Measurements from ENCODE around the gene FBN1. TPM values are rescaled to one million over a fixed set of nuclear protein-coding genes. Genes with fewer than 3 reads are reported as not detected.
A peak's percentile ranks its signal among the peaks of the same experiment; 100 is the strongest.

Gene FBN1
- total RNA-seq, 4 donors from 2014 or later: 3.9 to 87.0 (median 23.4) TPM

GRCh38 chr15:48402427-48403177 lies 242.9 kb downstream of the FBN1 start:
- WGBS, 2 donors: 50 to 59% methylated on average over 6 of the region's 6 CpGs
- Histone ChIP-seq H3K4me1 (peaks cover 0 to 11% (median 6%) of the 10 kb centered on the region in 3 donors), H3K9me3 (no peaks in the 10 kb centered on the region), H3K36me3 (no peaks in the 10 kb centered on the region), H3K4me3 (no peak overlapping the region), H3K27ac (no peak overlapping the region), H3K27me3 (no peaks in the 10 kb centered on the region)
- TF ChIP-seq CTCF (IDR thresholded peaks at IDR 0.05) (no peak), POLR2A (IDR thresholded peaks at IDR 0.05) (no peak)
- no peak for DNase-seq
- intact Hi-C loops (cut with DNase I): no loop called here

DNA sequence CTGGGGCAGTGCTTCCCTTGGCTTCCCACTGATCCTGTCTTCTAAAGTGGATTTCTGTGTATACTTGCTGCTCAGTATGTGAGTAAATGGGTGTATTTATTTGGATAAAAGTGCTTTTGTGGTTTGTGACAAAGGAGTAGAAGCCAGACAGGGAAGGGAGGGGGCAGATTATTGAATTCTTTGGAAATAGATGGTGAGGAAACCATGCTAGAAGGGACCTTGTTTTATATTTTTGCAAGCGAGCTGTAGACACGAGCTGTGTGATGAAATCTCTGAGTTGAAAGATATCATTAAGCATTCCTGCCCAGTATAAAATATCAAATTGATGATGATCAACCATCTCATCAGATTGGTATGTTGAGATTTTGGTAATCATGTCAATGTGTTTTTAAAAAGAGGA lies 245.4 kb downstream of the FBN1 start:
- Histone ChIP-seq H3K36me3 (no peaks in the 10 kb centered on the region), H3K27me3 (no peaks in the 10 kb centered on the region), H3K4me1 (peaks cover 8 to 24% (median 8%) of the 10 kb centered on the region in 3 donors), H3K4me3 (no peak overlapping the region), H3K27ac (peak overlapping the region in 2 of 4 donors; percentile 7 to 15), H3K9me3 (no peaks in the 10 kb centered on the region)
- no peak for DNase-seq
- intact Hi-C loops (cut with DNase I): no loop called here
- WGBS, 2 donors: 62 to 70% methylated on average over 2 of the region's 2 CpGs
- TF ChIP-seq CTCF (IDR thresholded peaks at IDR 0.05) (no peak), POLR2A (IDR thresholded peaks at IDR 0.05) (no peak)

DNA sequence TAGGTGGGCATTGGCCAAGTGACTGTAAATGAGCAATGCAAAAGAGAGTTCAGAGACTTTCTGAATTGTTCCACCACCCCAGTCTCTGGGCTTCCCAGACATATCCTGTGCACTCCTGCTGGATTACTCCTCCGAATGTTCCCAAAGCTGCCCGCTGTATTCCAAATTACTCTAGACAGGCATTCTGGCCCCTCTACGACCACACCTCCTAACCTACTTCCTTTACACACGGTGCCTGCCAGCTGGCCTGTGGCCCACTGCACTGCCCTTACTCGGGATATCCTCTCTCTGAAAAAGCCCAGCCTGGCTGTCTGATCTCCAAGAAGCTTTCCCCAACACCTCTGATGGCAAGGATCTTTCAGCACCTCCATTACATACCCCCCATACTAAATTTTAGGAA lies 247.7 kb downstream of the FBN1 start:
- Histone ChIP-seq H3K27me3 (no peaks in the 10 kb centered on the region), H3K4me1 (peaks cover 15 to 47% (median 26%) of the 10 kb centered on the region in 3 donors), H3K36me3 (no peaks in the 10 kb centered on the region), H3K9me3 (no peaks in the 10 kb centered on the region), H3K27ac (peak overlapping the region in 2 of 4 donors; percentile 41 to 73), H3K4me3 (no peak overlapping the region)
- intact Hi-C loops (cut with DNase I): no loop called here
- DNase-seq: no peak
- WGBS, 2 donors: 31 to 34% methylated on average over 5 of the region's 5 CpGs
- no peak for TF ChIP-seq POLR2A (IDR thresholded peaks at IDR 0.05)
- no peak for TF ChIP-seq CTCF (IDR thresholded peaks at IDR 0.05)

DNA sequence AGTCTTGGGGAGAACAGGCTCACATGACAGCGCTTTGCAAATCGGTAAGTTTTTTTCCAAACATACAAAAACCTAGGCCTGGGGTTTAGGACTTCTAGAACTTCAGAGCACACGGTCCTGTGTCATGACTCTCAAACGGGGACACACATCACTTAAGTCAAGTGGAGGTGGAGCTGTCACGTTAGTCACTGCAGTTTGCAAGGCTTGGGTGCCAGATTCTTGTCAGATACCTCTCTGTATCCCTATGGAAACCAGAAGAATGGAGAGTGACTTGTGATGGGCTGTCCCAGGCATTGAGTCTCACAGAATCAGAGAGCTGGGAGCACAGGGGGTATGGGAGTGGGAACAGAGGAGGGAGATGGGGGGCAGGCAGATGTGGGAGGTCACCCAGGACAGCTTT lies 249.5 kb downstream of the FBN1 start:
- intact Hi-C loops (cut with DNase I): no loop called here
- Histone ChIP-seq H3K27ac (peak overlapping the region; percentile 24 to 83 (median 79)), H3K27me3 (no peaks in the 10 kb centered on the region), H3K36me3 (no peaks in the 10 kb centered on the region), H3K4me1 (peaks cover 26 to 65% (median 36%) of the 10 kb centered on the region in 3 donors), H3K4me3 (no peak overlapping the region), H3K9me3 (no peaks in the 10 kb centered on the region)
- TF ChIP-seq CTCF (IDR thresholded peaks at IDR 0.05) (no peak), POLR2A (IDR thresholded peaks at IDR 0.05) (no peak)
- DNase-seq: no peak
- 40 to 65% methylated on average over 4 to 5 of the region's 5 CpGs for WGBS, 2 donors

- intact Hi-C loops (cut with DNase I): no loop called here
Measured at GRCh38 chr15:48395521-48396011, 249.9 kb downstream of the FBN1 start.

More at GRCh38 chr15:48395521-48396011, 249.9 kb downstream of the FBN1 start:
- H3K4me1 ChIP-seq: peaks cover 26 to 70% (median 36%) of the 10 kb centered on the region in 3 donors
- no peak overlapping the region for H3K4me3 ChIP-seq
- DNase-seq: no peak
- no peaks in the 10 kb centered on the region for H3K27me3 ChIP-seq
- 22% methylated on average over 5 of the region's 5 CpGs; no CpG with 5 or more reads in 1 of the 2 donors for WGBS, 2 donors
- H3K27ac ChIP-seq: peak overlapping the region; percentile 24 to 83 (median 79)
- no peak for TF ChIP-seq POLR2A (IDR thresholded peaks at IDR 0.05)
- TF ChIP-seq CTCF (IDR thresholded peaks at IDR 0.05): no peak
- H3K9me3 ChIP-seq: no peaks in the 10 kb centered on the region
- H3K36me3 ChIP-seq: no peaks in the 10 kb centered on the region

All from esophagus squamous epithelium (tissue), 5 donors.